HG03521 (cell line): ENCODE measurements around the gene RAB11B.
"Not testable (repeated sequence)": the region's sequence is repeated elsewhere in the genome, so short reads cannot be mapped to it uniquely, and the experiment has no call there.

Experiments used
- ATAC-seq: cut with Tn5 transposase; IDR thresholded peaks from one replicate; pipeline ENCODE4 v1.9.1; 2021; ENCODE audit warnings: mild to moderate bottlenecking, moderate library complexity; ENCODE audit not compliant: unreplicated experiment

RAB11B gene

GRCh38 chr19:8425331-8425730 lies 35.2 kb downstream of the RAB11B start:
- ATAC-seq: not testable (repeated sequence)

DNA sequence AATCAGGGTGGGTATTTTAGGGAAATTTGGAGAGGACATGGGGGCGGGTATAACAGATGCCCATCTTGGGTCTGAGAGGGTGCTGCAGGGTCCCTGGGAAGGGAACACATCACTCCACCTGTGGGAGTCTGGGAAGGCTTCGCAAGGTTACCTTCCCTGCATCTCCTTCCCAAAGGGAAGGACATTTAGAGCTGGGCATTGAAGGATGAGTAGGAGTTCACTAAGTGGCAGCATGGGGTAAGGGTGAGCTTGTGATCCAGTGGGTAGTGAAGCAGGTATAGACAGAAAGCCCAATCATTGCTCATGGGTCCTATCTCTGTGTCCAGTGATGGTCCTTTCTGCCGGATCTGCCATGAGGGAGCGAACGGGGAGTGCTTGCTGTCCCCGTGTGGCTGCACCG lies 36.1 kb downstream of the RAB11B start:
- no peak for ATAC-seq

DNA sequence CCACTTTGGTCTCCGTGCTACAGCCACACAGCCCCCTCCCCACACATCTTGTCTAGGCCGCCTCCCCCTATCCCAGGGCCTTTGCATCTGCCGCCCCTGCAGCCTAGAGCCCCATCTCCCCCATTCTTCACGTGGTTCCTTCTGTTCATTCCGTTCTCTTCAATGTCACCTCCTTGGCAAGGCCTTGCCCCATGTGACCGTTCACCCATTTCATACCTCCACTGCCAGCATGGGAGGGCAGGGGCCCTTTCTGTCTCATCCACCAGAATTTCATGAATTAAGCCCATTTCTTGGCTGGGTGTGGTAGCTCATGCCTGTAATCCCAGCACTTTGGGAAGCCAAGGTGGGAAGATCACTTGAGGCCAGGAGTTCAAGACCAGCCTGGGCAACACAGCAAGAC lies 38.9 kb downstream of the RAB11B start:
- no peak for ATAC-seq

- ATAC-seq: no peak
Observed at GRCh38 chr19:8429826-8430225, 39.7 kb downstream of the RAB11B start.

DNA sequence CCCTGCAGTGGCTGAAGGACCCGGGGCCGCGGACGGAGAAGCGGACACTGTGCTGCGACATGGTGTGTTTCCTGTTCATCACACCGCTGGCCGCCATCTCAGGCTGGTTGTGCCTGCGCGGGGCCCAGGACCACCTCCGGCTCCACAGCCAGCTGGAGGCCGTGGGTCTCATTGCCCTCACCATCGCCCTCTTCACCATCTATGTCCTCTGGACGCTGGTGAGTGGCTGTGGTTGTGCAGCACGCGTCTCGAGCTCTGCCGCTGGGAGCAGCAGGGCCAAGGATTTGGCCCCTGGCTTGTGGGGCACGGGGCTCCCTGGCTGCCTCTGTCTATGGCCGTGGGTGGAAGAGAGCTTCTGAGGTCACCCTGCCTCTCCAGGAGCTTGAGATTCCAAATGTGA lies 40.5 kb downstream of the RAB11B start:
- ATAC-seq: no peak

DNA sequence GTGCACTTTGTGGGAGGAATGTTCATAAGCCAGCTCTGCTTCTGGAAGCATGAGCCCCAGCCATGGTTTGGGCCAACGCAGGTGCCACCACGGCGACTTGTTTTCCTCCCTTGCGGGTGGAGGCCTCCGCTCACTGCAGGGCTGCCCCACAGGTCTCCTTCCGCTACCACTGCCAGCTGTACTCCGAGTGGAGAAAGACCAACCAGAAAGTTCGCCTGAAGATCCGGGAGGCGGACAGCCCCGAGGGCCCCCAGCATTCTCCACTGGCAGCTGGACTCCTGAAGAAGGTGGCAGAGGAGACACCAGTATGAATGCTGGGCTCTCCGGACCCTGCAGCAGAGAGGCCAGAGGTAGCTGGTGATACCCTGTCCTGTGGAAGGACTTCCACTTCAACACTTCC lies 48.1 kb downstream of the RAB11B start:
- ATAC-seq: no peak

GRCh38 chr19:8441725-8442544 lies 51.8 kb downstream of the RAB11B start:
- ATAC-seq: no peak

DNA sequence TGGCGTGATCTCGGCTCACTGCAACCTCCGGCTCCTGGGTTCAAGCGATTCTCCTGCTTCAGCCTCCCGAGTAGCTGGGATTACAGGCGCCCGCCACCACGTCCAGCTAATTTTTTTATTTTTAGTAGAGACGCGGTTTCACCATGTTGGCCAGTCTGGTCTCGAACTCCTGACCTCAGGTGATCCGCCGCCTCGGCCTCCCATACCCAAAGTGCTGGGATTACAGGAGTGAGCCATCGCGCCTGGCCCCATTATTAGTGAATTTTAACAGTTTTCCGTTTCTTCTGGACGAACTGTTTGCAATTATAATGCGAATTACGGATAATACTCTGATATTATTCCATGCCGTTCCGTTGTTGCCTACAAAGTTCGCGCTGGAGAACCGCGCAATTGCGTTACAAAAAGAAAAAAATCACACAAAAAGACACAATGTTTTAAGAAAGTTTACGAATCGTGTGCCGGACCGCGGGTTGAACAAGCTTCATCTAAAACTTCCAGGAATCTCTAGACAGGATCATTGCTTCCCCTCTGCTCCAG lies 54.0 kb downstream of the RAB11B start:
- not testable (repeated sequence) for ATAC-seq

- ATAC-seq: peak; percentile 90
Observed at GRCh38 chr19:8444677-8445487, 54.7 kb downstream of the RAB11B start, which contains the start of gene HNRNPM. Gene HNRNPM, plus strand, starts transcription at chr19:8444975. Its CDS starts 24 bp downstream, at chr19:8444999.

GRCh38 chr19:8445488-8446001 lies 55.4 kb downstream of the RAB11B start:
- ATAC-seq: peak; percentile 27

DNA sequence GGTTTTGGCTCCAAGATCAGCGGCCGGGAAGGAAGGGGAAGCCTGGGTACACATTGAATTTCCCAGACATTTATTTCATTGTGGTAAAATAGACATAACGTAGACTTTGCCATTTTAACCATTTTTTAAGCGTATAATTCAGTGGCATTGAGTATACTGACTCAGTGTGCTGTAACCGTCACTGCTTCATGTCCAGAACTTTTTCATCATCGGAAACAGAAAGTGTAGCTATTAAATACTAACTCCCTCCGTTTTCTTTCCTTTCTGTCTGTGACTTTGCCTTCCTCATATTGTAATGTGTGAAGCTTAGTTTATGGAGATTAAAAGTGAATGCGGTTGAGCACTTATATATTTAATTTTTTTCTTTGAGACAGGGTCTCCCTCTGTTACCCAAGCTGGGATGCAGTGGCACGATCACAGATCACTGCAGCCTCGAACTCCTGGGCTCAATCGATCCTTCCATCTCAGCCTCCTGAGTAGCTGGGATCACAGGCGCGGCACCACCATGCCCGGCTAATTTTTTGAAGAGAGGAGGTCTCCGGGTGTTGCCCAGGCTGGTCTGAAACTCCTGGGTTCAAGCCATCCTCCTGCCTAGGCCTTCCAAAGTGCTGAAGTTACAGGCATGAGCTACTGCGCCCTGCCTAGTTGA lies 56.0 kb downstream of the RAB11B start:
- no peak for ATAC-seq

- ATAC-seq: no peak
Observed at GRCh38 chr19:8449830-8450229, 59.7 kb downstream of the RAB11B start.

- ATAC-seq: no peak
Observed at GRCh38 chr19:8451377-8451776, 61.2 kb downstream of the RAB11B start.

DNA sequence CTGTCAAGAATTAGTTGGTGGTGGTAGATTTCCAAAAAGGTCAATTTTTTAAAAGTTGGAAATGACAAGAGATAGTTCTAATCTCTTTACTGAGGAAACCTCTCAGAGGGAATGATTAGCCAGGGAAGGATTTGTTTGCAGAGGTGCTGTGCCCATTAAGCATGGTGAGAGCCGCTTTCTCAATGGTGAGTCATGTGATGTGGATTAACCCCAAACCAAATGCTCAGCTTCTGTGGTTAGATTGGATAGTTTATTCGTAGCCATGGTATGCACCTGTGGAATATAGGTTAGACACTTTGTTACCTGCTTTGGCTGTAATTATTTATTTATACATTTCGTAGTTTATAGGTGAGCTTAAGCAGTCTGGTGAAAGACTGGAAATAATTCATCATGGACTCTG lies 61.7 kb downstream of the RAB11B start:
- ATAC-seq: no peak

DNA sequence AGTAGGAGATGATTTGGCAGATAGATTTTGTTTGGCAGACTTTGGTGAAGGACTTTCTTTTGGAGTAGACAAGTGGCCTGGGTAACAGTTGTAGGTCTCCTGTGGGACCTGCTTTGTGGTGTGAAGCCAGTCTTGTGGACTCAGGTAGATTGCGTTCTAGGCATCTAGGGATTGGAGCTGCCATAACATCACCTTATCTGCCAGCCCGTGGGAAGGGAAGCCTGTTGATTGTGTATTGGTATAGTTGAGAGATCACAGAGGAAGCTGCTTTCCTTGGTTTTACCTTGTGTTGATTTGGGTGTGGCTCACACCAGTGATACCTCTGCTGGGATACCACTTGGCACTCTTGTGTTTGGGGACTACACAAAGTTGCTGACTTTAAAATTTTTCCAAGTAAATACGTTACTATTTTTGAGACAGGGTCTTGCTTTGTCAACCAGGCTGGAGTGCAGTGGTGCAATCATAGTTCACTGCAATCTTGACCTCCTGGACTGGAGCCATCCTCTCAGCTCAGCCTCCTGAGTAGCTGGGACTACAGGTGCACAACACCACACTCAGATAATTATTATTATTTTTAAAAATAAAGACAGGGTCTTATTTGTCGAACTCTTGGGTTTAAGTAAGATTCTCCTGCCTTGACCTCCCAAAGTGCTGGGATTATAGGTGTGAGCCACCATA lies 62.4 kb downstream of the RAB11B start:
- ATAC-seq: no peak

DNA sequence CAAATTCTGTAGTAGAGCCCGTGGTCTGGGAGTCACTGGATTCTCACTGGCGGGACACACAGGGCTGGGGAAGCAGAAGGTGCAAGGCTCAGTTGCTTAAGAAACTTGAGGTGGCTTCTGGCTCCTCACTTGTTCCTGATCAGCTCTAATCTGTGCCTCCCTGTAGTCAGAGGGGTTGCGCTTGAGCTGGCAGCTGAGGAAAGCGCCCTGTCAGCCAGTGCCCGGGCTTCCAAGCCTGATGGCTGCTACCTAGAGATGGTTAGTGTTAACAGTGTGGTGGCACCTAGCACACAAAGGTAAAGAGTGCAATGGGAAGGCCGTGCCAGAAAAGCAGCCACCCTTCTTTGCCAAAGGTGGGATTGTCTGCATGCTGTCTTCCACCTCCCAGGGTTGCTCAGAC lies 63.5 kb downstream of the RAB11B start:
- ATAC-seq: no peak
